NB4 (cell line): ENCODE data around the gene AP1M2.

Experiments used
- MYC ChIP-seq: IDR thresholded peaks from 2 replicates; pipeline ENCODE4 v1.6.1; 2011; ENCODE audit warnings: low read depth, low read length
- TF ChIP-seq, protein P1 (sequence below): IDR thresholded peaks from one replicate; pipeline ENCODE4 v1.5.1; 2012; ENCODE audit warnings: low read depth, low read length
- TF ChIP-seq, protein P2 (sequence below): IDR thresholded peaks from 2 replicates; pipeline ENCODE4 v1.6.1; 2011; ENCODE audit warnings: low read depth, low read length

DNA sequence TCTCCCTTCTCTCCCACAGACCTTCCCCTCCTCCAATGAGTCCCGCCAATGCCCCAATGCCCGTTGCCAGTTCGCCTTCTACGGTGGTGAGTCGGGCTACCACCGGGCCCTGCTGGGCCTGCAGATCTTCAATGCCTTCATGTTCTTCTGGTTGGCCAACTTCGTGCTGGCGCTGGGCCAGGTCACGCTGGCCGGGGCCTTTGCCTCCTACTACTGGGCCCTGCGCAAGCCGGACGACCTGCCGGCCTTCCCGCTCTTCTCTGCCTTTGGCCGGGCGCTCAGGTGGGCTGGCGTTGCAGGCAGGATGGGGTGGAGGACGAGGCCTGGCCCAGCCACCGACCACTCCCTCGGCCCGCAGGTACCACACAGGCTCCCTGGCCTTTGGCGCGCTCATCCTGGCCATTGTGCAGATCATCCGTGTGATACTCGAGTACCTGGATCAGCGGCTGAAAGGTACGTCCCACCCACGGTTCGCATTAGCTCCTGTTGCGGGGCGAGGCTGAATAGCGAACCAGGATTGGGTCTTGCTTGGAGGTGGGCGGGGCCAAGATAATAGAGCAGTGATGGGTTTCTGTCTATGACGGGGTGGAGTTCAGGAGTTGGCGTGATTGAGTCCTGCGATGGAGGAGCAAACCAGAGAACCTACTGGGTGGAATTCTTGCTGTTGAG lies 49.3 kb upstream of the AP1M2 start:
- TF ChIP-seq MYC: no peak
- TF ChIP-seq, protein P1, sequence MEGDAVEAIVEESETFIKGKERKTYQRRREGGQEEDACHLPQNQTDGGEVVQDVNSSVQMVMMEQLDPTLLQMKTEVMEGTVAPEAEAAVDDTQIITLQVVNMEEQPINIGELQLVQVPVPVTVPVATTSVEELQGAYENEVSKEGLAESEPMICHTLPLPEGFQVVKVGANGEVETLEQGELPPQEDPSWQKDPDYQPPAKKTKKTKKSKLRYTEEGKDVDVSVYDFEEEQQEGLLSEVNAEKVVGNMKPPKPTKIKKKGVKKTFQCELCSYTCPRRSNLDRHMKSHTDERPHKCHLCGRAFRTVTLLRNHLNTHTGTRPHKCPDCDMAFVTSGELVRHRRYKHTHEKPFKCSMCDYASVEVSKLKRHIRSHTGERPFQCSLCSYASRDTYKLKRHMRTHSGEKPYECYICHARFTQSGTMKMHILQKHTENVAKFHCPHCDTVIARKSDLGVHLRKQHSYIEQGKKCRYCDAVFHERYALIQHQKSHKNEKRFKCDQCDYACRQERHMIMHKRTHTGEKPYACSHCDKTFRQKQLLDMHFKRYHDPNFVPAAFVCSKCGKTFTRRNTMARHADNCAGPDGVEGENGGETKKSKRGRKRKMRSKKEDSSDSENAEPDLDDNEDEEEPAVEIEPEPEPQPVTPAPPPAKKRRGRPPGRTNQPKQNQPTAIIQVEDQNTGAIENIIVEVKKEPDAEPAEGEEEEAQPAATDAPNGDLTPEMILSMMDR: no peak
- TF ChIP-seq, protein P2, sequence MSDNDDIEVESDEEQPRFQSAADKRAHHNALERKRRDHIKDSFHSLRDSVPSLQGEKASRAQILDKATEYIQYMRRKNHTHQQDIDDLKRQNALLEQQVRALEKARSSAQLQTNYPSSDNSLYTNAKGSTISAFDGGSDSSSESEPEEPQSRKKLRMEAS: no peak
